ENCODE measurements around the gene RBFA.

The RBFA gene

DNA sequence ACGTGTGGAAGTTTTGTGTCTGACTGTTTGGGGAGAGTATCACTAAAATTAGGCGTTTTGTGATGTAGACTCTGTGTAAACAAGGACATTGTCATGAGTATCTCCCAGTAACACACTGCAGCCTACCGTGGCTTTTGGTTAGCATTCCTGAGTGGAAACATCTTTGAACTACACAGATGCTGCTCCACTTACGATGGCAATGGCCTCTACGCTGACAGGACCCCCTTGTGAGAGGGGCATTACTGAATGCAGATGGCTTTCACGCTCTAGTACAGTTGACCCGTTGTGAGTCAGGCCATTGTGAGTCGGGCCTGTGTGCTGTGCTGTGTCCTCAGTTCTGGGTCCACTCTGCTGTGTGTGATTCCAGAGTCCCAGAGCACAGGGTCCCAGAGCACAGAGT, 40.5 kb downstream of the RBFA start:
- no peak for DNase-seq (ENCODE audit: low read depth in 2 of 2)

DNA sequence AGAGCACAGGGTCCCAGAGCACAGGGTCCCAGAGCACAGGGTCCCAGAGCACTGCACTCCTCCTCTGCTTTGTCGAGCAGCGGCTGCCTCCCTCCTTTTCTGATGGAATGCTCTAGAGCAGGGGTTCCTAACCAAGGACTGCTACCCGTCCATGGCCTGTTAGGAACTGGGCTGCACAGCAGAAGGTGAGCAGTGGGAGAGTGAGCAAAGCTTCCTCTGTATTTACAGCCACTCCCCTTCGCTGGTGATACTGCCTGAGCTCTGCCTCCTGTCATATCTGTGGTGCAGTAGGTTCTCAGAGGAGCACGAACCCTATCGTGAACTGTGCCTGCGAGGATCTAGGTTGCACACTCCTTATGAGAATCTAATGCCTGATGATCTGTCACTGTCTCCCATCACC, 41.7 kb downstream of the RBFA start:
- no peak for DNase-seq (ENCODE audit: low read depth in 2 of 2)

DNA sequence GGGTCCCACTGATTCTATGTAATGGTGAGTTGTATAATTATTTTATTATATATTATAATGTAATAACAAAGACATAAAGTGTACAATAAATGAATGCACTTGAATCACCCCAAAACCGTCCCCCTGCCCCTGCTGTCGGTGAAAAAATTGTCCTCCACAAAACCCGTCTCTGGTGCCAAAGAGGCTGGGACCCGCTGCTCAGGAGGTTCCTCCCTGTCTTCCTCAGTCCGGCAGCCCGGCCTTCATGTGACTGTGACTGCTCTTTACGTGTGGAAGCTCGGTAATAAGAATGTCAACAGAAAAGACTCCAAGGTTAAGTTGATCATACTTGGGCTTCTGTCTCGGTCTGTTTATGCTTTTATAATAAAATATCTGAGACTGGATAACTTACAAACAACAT, 42.1 kb downstream of the RBFA start:
- no peak for DNase-seq (ENCODE audit: low read depth in 2 of 2)

DNA sequence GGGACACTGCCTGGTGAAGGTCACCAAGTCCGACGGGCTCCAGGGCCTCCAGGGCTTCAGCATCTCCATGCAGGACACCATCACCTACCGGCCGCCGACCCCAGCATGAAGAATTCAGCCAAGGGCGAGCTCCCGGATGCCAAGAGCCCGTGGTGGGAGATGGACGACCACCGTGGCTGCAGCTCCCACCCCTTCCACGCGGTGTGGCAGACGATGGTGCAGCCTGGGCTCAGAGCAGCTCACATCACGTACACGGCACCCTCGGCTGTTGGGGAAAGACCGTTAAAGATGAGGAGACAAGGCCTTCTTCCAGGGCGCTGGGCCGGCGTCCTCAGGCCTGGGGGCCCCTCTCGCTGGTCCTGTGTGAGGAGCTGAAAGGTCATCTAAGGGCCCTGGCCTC, 43.6 kb downstream of the RBFA start:
- no peak for DNase-seq (ENCODE audit: low read depth in 2 of 2)

Measured in fibroblast of skin of left quadriceps (primary cell).